Body of pancreas (tissue), 4 donors: ENCODE data around the gene DMRT1. TPM values are rescaled to one million over a fixed set of nuclear protein-coding genes. Genes with fewer than 3 reads are reported as not detected.

Experiments used
- ATAC-seq: fragments of 150-250 bp; one replicate; pipeline ENCODE4 v1.9.1; 2016
- DNase-seq, 4 donors: peaks; one replicate each; pipeline ENCODE4 v3.0.0-alpha.2; 2019
- H3K27ac ChIP-seq, 4 donors: fragments of 200-600 bp; sonication (generic); 1 replicate in 3 of 4; 2 replicates in 1 of 4; pipeline versions ENCODE4 v1.5.1 to v1.6.1; 2016 to 2019; ENCODE audit warnings: mild to moderate bottlenecking in 1 of 4, mixed read lengths in 1 of 4, moderate library complexity in 1 of 4
- H3K27me3 ChIP-seq, 2 donors: fragments of 200-600 bp; sonication (generic); one replicate each; pipeline ENCODE4 v1.6.0; 2016; ENCODE audit warnings: mild to moderate bottlenecking in 1 of 2
- H3K36me3 ChIP-seq, 2 donors: fragments of 200-600 bp; sonication (generic); replicated peaks in 1 of 2; 2 replicates each; pipeline ENCODE4 v1.5.1; 2016; ENCODE audit warnings: low read depth in 2 of 2; ENCODE audit not compliant: insufficient read depth in 1 of 2
- H3K4me1 ChIP-seq: fragments of 200-600 bp; sonication (generic); one replicate; pipeline ENCODE4 v1.6.0; 2016
- H3K4me3 ChIP-seq, 2 donors: fragments of 200-600 bp; sonication (generic); 1 replicate in 1 of 2; 2 replicates in 1 of 2; pipeline ENCODE4 v1.5.1; 2016 to 2019
- H3K9me3 ChIP-seq, 3 donors: fragments of 200-600 bp; sonication (generic); 1 replicate in 2 of 3; 2 replicates in 1 of 3; pipeline ENCODE4 v1.5.1; 2016
- POLR2A ChIP-seq, 3 donors: fragments of 450-650 bp; IDR thresholded peaks; one replicate each; pipeline ENCODE4 v1.6.1; 2016; ENCODE audit warnings: antibody characterized with exemption in 3 of 3, mild to moderate bottlenecking in 2 of 3
- WGBS, 2 donors: methylation state at CpG; one replicate each; pipeline ENCODE4 v1.1.5; 2017; 5-methylcytosine and 5-hydroxymethylcytosine counted together
- intact Hi-C: fragments of 100-400 bp; cut with DNase I; formaldehyde crosslinking; loops from one replicate; pipeline ENCODE4 v1.15.1; 2023
- total RNA-seq, 2 donors: library from RNA; depleted of rRNA; stranded (reverse); fragments of >200 nt; gene quantifications; one replicate each; pipeline ENCODE4 v1.1.0, GENCODE V29; 2016
- TF ChIP-seq, protein P1 (sequence below), 7 experiments: fragments of 450-650 bp in 4 of 7; fragments of 200-600 bp in 3 of 7; sonication (generic) in 3 of 7; IDR thresholded peaks; one replicate each; pipeline ENCODE4 v1.5.1; 2016 to 2019; ENCODE audit warnings: antibody characterized with exemption in 7 of 7

The DMRT1 gene
- total RNA-seq, 2 donors from 2014 or later: not detected

DNA sequence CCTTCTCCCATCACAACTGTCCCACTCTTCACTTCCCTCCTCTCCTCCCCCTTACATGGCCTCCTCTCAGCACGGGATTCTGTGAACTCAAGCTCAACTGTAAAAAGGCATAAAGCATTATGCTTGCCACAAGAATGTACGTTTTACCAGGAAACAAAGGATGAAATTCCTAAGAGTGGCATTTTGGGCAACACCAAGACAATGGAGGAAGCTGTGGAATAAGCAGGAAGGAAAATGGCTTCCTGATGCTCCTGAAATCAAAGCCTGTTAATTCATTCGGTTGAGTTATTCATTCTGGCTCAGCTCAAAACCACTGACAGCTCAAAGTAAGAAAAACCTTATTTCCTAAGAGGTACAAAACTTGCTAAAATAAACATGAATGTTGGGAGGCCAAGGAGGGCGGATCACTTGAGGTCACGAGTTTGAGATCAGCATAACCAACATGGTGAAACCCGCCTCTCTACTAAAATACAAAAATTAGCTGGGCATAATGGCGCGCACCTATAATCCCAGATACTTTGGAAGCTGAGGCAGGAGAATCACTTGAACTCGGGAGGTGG lies 40.8 kb upstream of the DMRT1 start:
- H3K27me3 ChIP-seq: no peaks in the 10 kb centered on the region
- H3K4me3 ChIP-seq: no peak overlapping the region
- WGBS, 2 donors: 67 to 77% methylated on average over 9 of the region's 9 CpGs
- H3K9me3 ChIP-seq: no peaks in the 10 kb centered on the region
- TF ChIP-seq, protein P1, sequence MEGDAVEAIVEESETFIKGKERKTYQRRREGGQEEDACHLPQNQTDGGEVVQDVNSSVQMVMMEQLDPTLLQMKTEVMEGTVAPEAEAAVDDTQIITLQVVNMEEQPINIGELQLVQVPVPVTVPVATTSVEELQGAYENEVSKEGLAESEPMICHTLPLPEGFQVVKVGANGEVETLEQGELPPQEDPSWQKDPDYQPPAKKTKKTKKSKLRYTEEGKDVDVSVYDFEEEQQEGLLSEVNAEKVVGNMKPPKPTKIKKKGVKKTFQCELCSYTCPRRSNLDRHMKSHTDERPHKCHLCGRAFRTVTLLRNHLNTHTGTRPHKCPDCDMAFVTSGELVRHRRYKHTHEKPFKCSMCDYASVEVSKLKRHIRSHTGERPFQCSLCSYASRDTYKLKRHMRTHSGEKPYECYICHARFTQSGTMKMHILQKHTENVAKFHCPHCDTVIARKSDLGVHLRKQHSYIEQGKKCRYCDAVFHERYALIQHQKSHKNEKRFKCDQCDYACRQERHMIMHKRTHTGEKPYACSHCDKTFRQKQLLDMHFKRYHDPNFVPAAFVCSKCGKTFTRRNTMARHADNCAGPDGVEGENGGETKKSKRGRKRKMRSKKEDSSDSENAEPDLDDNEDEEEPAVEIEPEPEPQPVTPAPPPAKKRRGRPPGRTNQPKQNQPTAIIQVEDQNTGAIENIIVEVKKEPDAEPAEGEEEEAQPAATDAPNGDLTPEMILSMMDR (IDR thresholded peaks at IDR 0.05): no peak
- no peak for TF ChIP-seq POLR2A (IDR thresholded peaks at IDR 0.05)
- H3K36me3 ChIP-seq: no peaks in the 10 kb centered on the region
- ATAC-seq: no peak
- intact Hi-C loops: loop anchor here (10.0 kb wide), 1 partner anchor 436 kb away; no protein-coding TSS in a partner anchor
- no peaks in the 10 kb centered on the region for H3K4me1 ChIP-seq
- no peak overlapping the region for H3K27ac ChIP-seq
- DNase-seq: no peak

DNA sequence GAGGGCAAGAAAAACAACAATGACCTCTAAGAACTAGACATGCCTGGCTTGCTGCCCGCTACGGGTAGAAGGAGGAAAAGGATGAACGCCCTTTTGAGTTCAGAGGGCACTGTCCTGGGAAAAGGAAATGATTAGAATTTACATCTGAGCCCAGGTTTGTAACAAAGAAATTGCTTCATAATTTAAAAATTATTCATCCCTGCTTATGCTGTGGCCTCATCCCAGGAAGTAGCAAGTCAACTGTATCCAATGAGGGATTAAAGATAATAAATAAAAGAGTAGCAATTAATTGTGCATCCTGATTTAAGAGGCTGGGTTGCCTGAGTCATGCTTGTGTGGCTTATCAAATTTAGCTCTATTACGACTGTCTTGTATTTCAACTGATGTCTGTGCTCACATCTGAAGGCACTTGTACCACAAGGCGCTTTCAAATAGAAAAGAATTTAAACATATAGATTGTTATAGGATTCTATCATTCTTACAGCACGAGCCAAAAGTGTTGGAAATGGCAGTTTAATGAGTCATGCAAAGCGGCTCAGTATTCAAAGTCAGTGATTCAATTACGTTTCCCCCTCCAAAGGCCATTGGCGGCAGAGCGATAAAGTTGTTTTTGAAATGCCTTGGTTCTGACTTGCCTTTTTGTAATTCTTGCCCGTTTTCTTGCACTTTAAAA lies 40.0 kb upstream of the DMRT1 start:
- DNase-seq: no peak
- no peaks in the 10 kb centered on the region for H3K9me3 ChIP-seq
- H3K27ac ChIP-seq: no peak overlapping the region
- 69 to 70% methylated on average over 11 of the region's 11 CpGs for WGBS, 2 donors
- no peak for TF ChIP-seq POLR2A (IDR thresholded peaks at IDR 0.05)
- TF ChIP-seq, protein P1 (IDR thresholded peaks at IDR 0.05): no peak
- H3K36me3 ChIP-seq: no peaks in the 10 kb centered on the region
- intact Hi-C loops: loop anchor here (10.0 kb wide), 1 partner anchor 437 kb away; no protein-coding TSS in a partner anchor
- H3K4me1 ChIP-seq: no peaks in the 10 kb centered on the region
- no peak for ATAC-seq
- H3K27me3 ChIP-seq: no peaks in the 10 kb centered on the region
- no peak overlapping the region for H3K4me3 ChIP-seq

DNA sequence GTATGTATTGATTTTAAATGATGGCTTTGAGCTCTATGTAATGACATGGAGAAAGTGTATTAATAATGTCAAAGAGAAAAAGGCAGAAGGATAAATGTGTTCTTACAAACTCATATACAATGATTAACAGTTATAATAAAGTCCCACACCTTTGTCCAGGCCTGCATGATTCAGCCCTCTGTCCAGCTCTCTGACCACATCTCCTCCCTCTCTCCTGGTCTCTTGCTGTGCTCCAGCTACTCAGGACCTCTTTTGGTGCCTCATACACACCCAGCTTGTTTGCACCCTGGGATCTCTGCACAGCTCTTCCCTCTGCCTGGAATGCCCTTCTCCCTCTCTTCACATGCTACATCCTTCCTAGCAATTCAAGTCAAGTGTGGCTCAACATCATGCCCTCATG lies 37.5 kb upstream of the DMRT1 start:
- TF ChIP-seq, protein P1 (IDR thresholded peaks at IDR 0.05): no peak
- no peak for TF ChIP-seq POLR2A (IDR thresholded peaks at IDR 0.05)
- Histone ChIP-seq H3K4me1 (no peaks in the 10 kb centered on the region), H3K4me3 (no peak overlapping the region), H3K27ac (no peak overlapping the region), H3K27me3 (no peaks in the 10 kb centered on the region), H3K9me3 (no peaks in the 10 kb centered on the region), H3K36me3 (no peaks in the 10 kb centered on the region)
- DNase-seq (no peak), ATAC-seq (no peak)
- intact Hi-C loops: loop anchor here (10.0 kb wide), 1 partner anchor 439 kb away; no protein-coding TSS in a partner anchor

DNA sequence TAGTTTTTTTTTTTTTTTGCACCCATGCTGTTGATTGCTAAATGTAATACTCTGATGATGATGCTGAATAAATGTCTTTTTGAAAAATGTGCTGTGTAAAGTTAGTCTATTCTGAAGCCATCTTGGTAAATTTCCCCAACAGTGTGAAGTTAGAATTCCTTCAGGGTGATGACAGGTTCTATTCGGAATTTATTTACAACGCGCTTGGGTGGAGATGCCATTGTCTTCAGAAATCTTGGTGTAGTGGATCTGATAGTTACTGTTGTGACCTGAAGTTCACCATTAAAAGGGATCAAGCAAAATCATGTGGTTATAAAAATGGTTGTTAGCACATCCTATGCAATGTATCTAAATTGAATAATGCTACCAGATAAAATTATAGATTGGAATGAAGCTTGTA lies 36.3 kb upstream of the DMRT1 start:
- Histone ChIP-seq H3K36me3 (no peaks in the 10 kb centered on the region), H3K4me3 (no peak overlapping the region), H3K9me3 (no peaks in the 10 kb centered on the region), H3K27ac (no peak overlapping the region), H3K27me3 (no peaks in the 10 kb centered on the region), H3K4me1 (no peaks in the 10 kb centered on the region)
- intact Hi-C loops: loop anchor here (10.0 kb wide), 1 partner anchor 440 kb away; no protein-coding TSS in a partner anchor
- DNase-seq (no peak), ATAC-seq (no peak)
- 81 to 84% methylated on average over 3 of the region's 3 CpGs for WGBS, 2 donors
- TF ChIP-seq, protein P1 (IDR thresholded peaks at IDR 0.05): no peak
- no peak for TF ChIP-seq POLR2A (IDR thresholded peaks at IDR 0.05)
